Uterus (tissue), 4 donors: Measurements from ENCODE around the gene LAYN. TPM values are rescaled to one million over a fixed set of nuclear protein-coding genes. Genes with fewer than 3 reads are reported as not detected.
A peak's percentile ranks its signal among the peaks of the same experiment; 100 is the strongest.

ENCODE experiments used
- DNase-seq, 2 donors: peaks; one replicate each; pipeline ENCODE4 v3.0.0-alpha.2; 2019 to 2020
- H3K27ac ChIP-seq, 2 donors: fragments of 200-600 bp; sonication (generic); 1 replicate in 1 of 2; 2 replicates in 1 of 2; pipeline ENCODE4 v1.5.1; 2016 to 2018
- H3K27me3 ChIP-seq, 2 donors: fragments of 200-600 bp; sonication (generic); one replicate each; pipeline ENCODE4 v1.5.1; 2018 to 2019; ENCODE audit warnings: control low read depth in 1 of 2
- H3K36me3 ChIP-seq, 2 donors: fragments of 200-600 bp; sonication (generic); one replicate each; pipeline ENCODE4 v1.5.1; 2019; ENCODE audit warnings: control low read depth in 1 of 2
- H3K4me1 ChIP-seq, 2 donors: fragments of 200-600 bp; sonication (generic); one replicate each; pipeline ENCODE4 v1.5.1; 2018 to 2019; ENCODE audit warnings: control low read depth in 1 of 2
- H3K4me3 ChIP-seq, 2 donors: fragments of 200-600 bp; sonication (generic); 1 replicate in 1 of 2; 2 replicates in 1 of 2; pipeline ENCODE4 v1.5.1; 2018 to 2019; ENCODE audit warnings: mild to moderate bottlenecking in 1 of 2
- H3K9me3 ChIP-seq, 2 donors: fragments of 200-600 bp; sonication (generic); one replicate each; pipeline ENCODE4 v1.5.1; 2019; ENCODE audit warnings: control low read depth in 1 of 2
- CTCF ChIP-seq, 4 experiments: fragments of 200-600 bp in 2 of 4; fragments of 450-650 bp in 2 of 4; sonication (generic) in 2 of 4; IDR thresholded peaks; one replicate each; pipeline ENCODE4 v1.5.1; 2016 to 2019; ENCODE audit warnings: antibody characterized with exemption in 4 of 4, mild to moderate bottlenecking in 2 of 4, moderate library complexity in 1 of 4
- POLR2A ChIP-seq, 2 donors: fragments of 450-650 bp; IDR thresholded peaks; one replicate each; pipeline ENCODE4 v1.6.1; 2016; ENCODE audit warnings: antibody characterized with exemption in 2 of 2, mild to moderate bottlenecking in 1 of 2, moderate library complexity in 1 of 2
- intact Hi-C: fragments of 100-400 bp; cut with DNase I; formaldehyde crosslinking; loops from one replicate; pipeline ENCODE4 v1.15.1; 2023; ENCODE audit warnings: low total_unique reads
- microRNA counts, 2 donors: library from miRNA; unstranded; fragments of <30 nt; microRNA quantifications; one replicate each; lab custom pipeline; 2016 to 2017
- microRNA-seq: library from miRNA; unstranded; fragments of <30 nt; microRNA quantifications from one replicate; pipeline ENCODE4, GENCODE V29; 2016; ENCODE audit warnings: borderline microRNAs expressed, borderline replicate concordance
- small RNA-seq: library from RNA; depleted of rRNA; stranded (forward); fragments of <200 nt; gene quantifications from one replicate; pipeline ENCODE3, GENCODE V24; 2016
- total RNA-seq, 4 donors: library from RNA; depleted of rRNA in 3 of 4; stranded (reverse); fragments of >200 nt in 3 of 4; gene quantifications; one replicate each; pipeline versions ENCODE4 v1.1.0 to v1.2.4, GENCODE V29; 2014 to 2023
- donor health status: DM: yes; HTN: yes; CAD: no.

Gene LAYN
- total RNA-seq, 4 donors from 2014 or later = 8.5 to 58.2 (median 37.1) TPM

GRCh38 chr11:111603611-111604130 lies 63.2 kb downstream of the LAYN start:
- no peaks in the 10 kb centered on the region for H3K27me3 ChIP-seq
- no peak for DNase-seq
- peak overlapping the region; percentile 97 to 98 for H3K27ac ChIP-seq
- no peaks in the 10 kb centered on the region for H3K9me3 ChIP-seq
- TF ChIP-seq CTCF (IDR thresholded peaks at IDR 0.05) (no peak), POLR2A (IDR thresholded peaks at IDR 0.05) (no peak)
- H3K4me1 ChIP-seq = no peaks in the 10 kb centered on the region
- peak overlapping the region; percentile 87 to 88 for H3K4me3 ChIP-seq
- intact Hi-C loops = loop anchor here (5.0 kb wide), 1 partner anchor 164 kb away; the partner anchor contains the start of gene PPP2R1B
- no peaks in the 10 kb centered on the region for H3K36me3 ChIP-seq

- intact Hi-C loops = loop anchor here (5.0 kb wide), 1 partner anchor 163 kb away; the partner anchor contains the start of gene PPP2R1B
- Histone ChIP-seq H3K27ac (peak overlapping the region in 1 of 2 donors; percentile 98), H3K36me3 (no peaks in the 10 kb centered on the region), H3K4me1 (no peaks in the 10 kb centered on the region), H3K9me3 (no peaks in the 10 kb centered on the region), H3K27me3 (no peaks in the 10 kb centered on the region), H3K4me3 (peak overlapping the region; percentile 2 to 87)
- peak; percentile 46 to 62 (median 60) for TF ChIP-seq CTCF (IDR thresholded peaks at IDR 0.05)
- TF ChIP-seq POLR2A (IDR thresholded peaks at IDR 0.05) = no peak
- no peak for DNase-seq
Measured at GRCh38 chr11:111604392-111605009, 64.0 kb downstream of the LAYN start.

DNA sequence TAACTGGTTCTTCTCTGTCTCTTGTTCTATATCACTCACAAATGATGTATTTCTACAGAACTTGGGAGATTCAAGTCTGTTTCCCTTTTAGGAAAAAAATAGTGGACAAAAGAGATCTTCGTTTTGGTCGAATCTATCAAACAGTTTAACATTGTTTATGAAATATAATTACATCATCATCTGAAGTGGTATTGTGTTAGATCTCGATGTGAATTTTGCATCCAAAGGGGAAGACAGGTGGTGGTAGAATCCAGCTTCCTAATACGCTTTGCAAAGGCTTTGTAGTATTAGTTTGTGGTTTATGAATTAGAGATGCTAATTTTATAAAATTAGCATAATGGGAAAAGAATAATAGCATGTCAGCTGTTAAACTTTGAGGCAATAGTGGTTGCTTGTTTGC lies 65.2 kb downstream of the LAYN start:
- Histone ChIP-seq H3K9me3 (no peaks in the 10 kb centered on the region), H3K36me3 (no peaks in the 10 kb centered on the region), H3K4me1 (no peaks in the 10 kb centered on the region), H3K27me3 (no peaks in the 10 kb centered on the region), H3K4me3 (no peak overlapping the region), H3K27ac (no peak overlapping the region)
- DNase-seq = no peak
- intact Hi-C loops = no loop called here
- TF ChIP-seq POLR2A (IDR thresholded peaks at IDR 0.05) (no peak), CTCF (IDR thresholded peaks at IDR 0.05) (no peak)

- H3K27me3 ChIP-seq = no peaks in the 10 kb centered on the region
- intact Hi-C loops = no loop called here
- no peak overlapping the region for H3K27ac ChIP-seq
- no peak overlapping the region for H3K4me3 ChIP-seq
- H3K36me3 ChIP-seq = no peaks in the 10 kb centered on the region
- TF ChIP-seq POLR2A (IDR thresholded peaks at IDR 0.05) = no peak
- no peak for DNase-seq
- H3K4me1 ChIP-seq = no peaks in the 10 kb centered on the region
- H3K9me3 ChIP-seq = no peaks in the 10 kb centered on the region
Measured at GRCh38 chr11:111606986-111607385, 66.5 kb downstream of the LAYN start.

- H3K27ac ChIP-seq = no peak overlapping the region
- H3K36me3 ChIP-seq = no peaks in the 10 kb centered on the region
- no peak overlapping the region for H3K4me3 ChIP-seq
- no peaks in the 10 kb centered on the region for H3K27me3 ChIP-seq
- no peaks in the 10 kb centered on the region for H3K4me1 ChIP-seq
- TF ChIP-seq POLR2A (IDR thresholded peaks at IDR 0.05) (no peak), CTCF (IDR thresholded peaks at IDR 0.05) (no peak)
- H3K9me3 ChIP-seq = no peaks in the 10 kb centered on the region
- DNase-seq = no peak
- intact Hi-C loops = no loop called here
Measured at GRCh38 chr11:111607751-111608150, 67.2 kb downstream of the LAYN start.

MicroRNAs within 50 kb of the gene (microRNA counts, 767-probe panel; counts per million panel counts)
- microRNA hsa-miR-34b-3p (lab: Ali Mortazavi, UCI) = 0 counts per million in 2 donors
- 0 counts per million in 2 donors for microRNA hsa-miR-34c-3p (lab: Ali Mortazavi, UCI)
- microRNA hsa-miR-34c-5p (lab: Ali Mortazavi, UCI) = 0 counts per million in 2 donors

Small RNAs within 50 kb of the gene (microRNA-seq; reads per million reads assigned to microRNA genes)
- not detected for gene MIR34B
- 13.7 reads per million, percentile 26 among the genes with 10 or more reads in this experiment for gene MIR34C

Small RNAs within 50 kb of the gene (small RNA-seq; reads per million reads assigned to genes)
- not detected for gene MIR34B
- 0.42 reads per million for gene MIR34C

Other genes starting within 250 kb of the LAYN start
- 10 to 100 TPM in 2 of 4 donors, 1 to 10 TPM in 1, under 1 TPM in 1; 0.97 to 13.2 (median 6.2) TPM for gene POU2AF3, start 242.2 kb upstream of the LAYN start, total RNA-seq
- 1 to 10 TPM in 2 of 4 donors, under 1 TPM in 1, not detected in 1; under 0.01 to 2.9 (median 2.6) TPM for gene POU2AF1, start 161.4 kb upstream of the LAYN start, total RNA-seq
- not detected for gene BTG4, start 28.3 kb upstream of the LAYN start, total RNA-seq
- gene HOATZ, start 25.9 kb upstream of the LAYN start, total RNA-seq = 1 to 10 TPM in 2 of 4 donors, under 1 TPM in 1, not detected in 1; 0.88 to 2.7 (median 2.6) TPM
- gene SIK2, start 61.7 kb downstream of the LAYN start, total RNA-seq = 10 to 100 TPM; 11.5 to 27.7 (median 16.7) TPM
- gene PPP2R1B, start 225.7 kb downstream of the LAYN start, total RNA-seq = 10 to 100 TPM; 12.0 to 30.0 (median 28.4) TPM